Peyer's patch (tissue), 4 donors: Measurements from ENCODE around the gene PDE4B. TPM values are rescaled to one million over a fixed set of nuclear protein-coding genes. Genes with fewer than 3 reads are reported as not detected.
A peak's percentile ranks its signal among the peaks of the same experiment; 100 is the strongest.

Experiments
- DNase-seq, 3 donors: peaks; one replicate each; pipeline ENCODE4 v3.0.0-alpha.2; 2017 to 2019
- H3K27ac ChIP-seq, 4 donors: fragments of 200-600 bp; sonication (generic); one replicate each; pipeline ENCODE4 v1.5.1; 2016 to 2019
- H3K27me3 ChIP-seq, 2 donors: fragments of 200-600 bp; sonication (generic); one replicate each; pipeline ENCODE4 v1.5.1; 2019
- H3K36me3 ChIP-seq, 3 donors: fragments of 200-600 bp; sonication (generic); one replicate each; pipeline ENCODE4 v1.5.1; 2016 to 2019
- H3K4me1 ChIP-seq, 4 donors: fragments of 200-600 bp; sonication (generic); one replicate each; pipeline ENCODE4 v1.5.1; 2016 to 2019
- H3K4me3 ChIP-seq, 4 donors: fragments of 200-600 bp; sonication (generic); 1 replicate in 3 of 4; 2 replicates in 1 of 4; pipeline ENCODE4 v1.5.1; 2016 to 2019; ENCODE audit warnings: mild to moderate bottlenecking in 1 of 4
- H3K9me3 ChIP-seq, 4 donors: fragments of 200-600 bp; sonication (generic); one replicate each; pipeline ENCODE4 v1.5.1; 2016 to 2019; ENCODE audit warnings: mild to moderate bottlenecking in 1 of 4
- POLR2A ChIP-seq, 2 donors: fragments of 450-650 bp; IDR thresholded peaks; one replicate each; pipeline ENCODE4 v1.5.1; 2017; ENCODE audit warnings: antibody characterized with exemption in 2 of 2, mild to moderate bottlenecking in 2 of 2, moderate library complexity in 2 of 2
- total RNA-seq, 4 donors: library from RNA; depleted of rRNA; stranded (reverse); fragments of >200 nt; gene quantifications; one replicate each; pipeline ENCODE4 v1.1.0, GENCODE V29; 2016
- TF ChIP-seq, protein P1 (sequence below), 6 experiments: fragments of 450-650 bp in 4 of 6; fragments of 200-600 bp in 2 of 6; sonication (generic) in 1 of 6; IDR thresholded peaks; one replicate each; pipeline ENCODE4 v1.5.1; 2017 to 2019; ENCODE audit warnings: antibody characterized with exemption in 6 of 6, mild to moderate bottlenecking in 3 of 6, moderate library complexity in 1 of 6

The PDE4B gene
- total RNA-seq, 4 donors from 2014 or later: 2.1 to 96.6 (median 9.6) TPM

DNA sequence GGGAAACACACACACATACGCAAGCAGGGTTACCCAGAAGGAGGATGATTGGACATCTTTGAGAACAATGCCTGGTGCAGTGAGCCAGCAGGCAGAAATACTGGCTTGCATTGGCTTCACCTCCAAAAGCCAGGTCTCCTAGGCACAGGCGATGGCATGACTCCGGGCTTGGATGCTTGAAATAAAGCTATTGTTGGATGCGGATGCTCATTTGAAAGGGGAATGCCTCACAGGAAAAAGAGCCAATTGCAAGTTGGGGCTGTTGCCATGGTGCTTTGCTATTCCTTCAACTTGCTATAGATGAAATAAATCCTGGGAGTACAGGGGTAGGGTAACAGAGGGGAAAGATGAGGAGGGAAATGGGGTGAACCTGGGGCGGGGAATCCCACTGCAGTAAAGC lies 560.6 kb downstream of the PDE4B start:
- no peaks in the 10 kb centered on the region for H3K9me3 ChIP-seq
- no peaks in the 10 kb centered on the region for H3K27me3 ChIP-seq
- no peak overlapping the region for H3K4me3 ChIP-seq
- no peaks in the 10 kb centered on the region for H3K36me3 ChIP-seq
- no peak for DNase-seq
- TF ChIP-seq, protein P1, sequence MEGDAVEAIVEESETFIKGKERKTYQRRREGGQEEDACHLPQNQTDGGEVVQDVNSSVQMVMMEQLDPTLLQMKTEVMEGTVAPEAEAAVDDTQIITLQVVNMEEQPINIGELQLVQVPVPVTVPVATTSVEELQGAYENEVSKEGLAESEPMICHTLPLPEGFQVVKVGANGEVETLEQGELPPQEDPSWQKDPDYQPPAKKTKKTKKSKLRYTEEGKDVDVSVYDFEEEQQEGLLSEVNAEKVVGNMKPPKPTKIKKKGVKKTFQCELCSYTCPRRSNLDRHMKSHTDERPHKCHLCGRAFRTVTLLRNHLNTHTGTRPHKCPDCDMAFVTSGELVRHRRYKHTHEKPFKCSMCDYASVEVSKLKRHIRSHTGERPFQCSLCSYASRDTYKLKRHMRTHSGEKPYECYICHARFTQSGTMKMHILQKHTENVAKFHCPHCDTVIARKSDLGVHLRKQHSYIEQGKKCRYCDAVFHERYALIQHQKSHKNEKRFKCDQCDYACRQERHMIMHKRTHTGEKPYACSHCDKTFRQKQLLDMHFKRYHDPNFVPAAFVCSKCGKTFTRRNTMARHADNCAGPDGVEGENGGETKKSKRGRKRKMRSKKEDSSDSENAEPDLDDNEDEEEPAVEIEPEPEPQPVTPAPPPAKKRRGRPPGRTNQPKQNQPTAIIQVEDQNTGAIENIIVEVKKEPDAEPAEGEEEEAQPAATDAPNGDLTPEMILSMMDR (IDR thresholded peaks at IDR 0.05): no peak
- no peak for TF ChIP-seq POLR2A (IDR thresholded peaks at IDR 0.05)
- peaks cover 0 to 30% (median 7%) of the 10 kb centered on the region in 4 donors for H3K4me1 ChIP-seq
- H3K27ac ChIP-seq: peak overlapping the region in 1 of 4 donors; percentile 48

DNA sequence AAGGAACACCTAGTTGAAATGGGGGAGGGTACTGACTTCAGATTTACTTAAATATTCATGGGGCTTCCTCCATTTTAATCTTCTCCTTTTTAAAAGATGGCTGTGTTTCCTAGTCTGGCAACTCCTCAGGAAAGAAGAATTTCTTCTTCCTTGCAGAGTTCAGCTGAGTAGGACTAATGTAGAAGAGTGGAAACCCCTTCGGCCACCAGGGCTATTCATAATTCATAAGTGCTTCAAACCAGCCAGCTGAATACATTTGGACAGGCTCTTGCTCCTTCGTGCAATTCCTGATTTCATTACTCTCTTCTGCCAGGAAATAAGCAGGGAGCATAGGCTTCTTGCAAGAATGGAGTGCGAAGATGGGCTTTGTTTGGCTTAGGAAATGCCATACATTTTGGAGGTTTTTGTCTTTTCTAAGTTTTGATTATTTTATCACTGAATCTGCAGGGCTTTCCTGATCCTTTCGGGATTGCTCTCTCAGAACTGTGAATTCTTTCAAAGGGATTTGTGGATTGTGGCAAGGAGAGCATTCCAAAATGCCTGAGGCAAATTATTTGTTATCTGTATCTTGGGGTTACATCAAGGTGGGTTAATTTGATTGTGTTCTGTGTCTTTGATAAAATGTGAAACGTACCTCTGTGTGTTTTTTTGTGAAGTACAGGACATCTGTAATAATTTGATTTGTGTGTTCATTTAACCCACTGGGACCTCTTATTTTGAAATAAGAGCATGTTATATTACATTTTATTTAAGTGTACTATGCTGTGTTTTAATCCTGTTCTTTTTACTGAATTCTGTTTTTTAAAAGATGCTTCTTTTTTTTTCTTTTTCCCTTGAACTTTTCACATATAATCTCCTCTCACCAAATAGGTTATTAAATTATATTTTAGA lies 561.9 kb downstream of the PDE4B start:
- H3K27ac ChIP-seq: peak overlapping the region in 3 of 4 donors; percentile 3 to 25 (median 11)
- H3K36me3 ChIP-seq: no peaks in the 10 kb centered on the region
- peaks cover 0 to 27% (median 9%) of the 10 kb centered on the region in 4 donors for H3K4me1 ChIP-seq

DNA sequence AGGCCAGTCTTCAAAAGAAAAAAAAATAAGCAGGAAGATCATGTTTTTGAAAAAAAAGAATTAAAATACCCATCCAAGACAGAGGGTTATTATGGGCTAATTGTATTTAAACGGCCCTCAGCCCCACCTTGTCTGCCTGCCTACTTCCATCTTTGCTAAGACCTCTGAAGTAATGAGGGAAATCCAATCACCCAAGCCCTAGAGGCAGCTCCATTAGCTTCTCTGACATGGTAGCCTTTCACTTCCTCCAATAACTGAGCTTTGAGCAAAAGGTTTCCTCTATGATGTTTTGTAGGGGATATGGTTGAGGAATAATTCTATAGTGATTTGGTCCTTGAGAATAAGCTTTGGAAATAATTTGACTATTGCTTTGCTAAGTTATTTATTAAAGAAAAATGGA lies 563.1 kb downstream of the PDE4B start:
- H3K36me3 ChIP-seq: no peaks in the 10 kb centered on the region
- peaks cover 0 to 29% (median 13%) of the 10 kb centered on the region in 4 donors for H3K4me1 ChIP-seq
- TF ChIP-seq, protein P1 (IDR thresholded peaks at IDR 0.05): no peak
- TF ChIP-seq POLR2A (IDR thresholded peaks at IDR 0.05): no peak
- no peak overlapping the region for H3K4me3 ChIP-seq
- H3K27me3 ChIP-seq: no peaks in the 10 kb centered on the region
- no peaks in the 10 kb centered on the region for H3K9me3 ChIP-seq
- DNase-seq: no peak
- H3K27ac ChIP-seq: no peak overlapping the region

More for the DNA sequence above, 561.9 kb downstream of the PDE4B start:
- DNase-seq: no peak
- Histone ChIP-seq H3K27me3 (no peaks in the 10 kb centered on the region), H3K9me3 (no peaks in the 10 kb centered on the region), H3K4me3 (no peak overlapping the region)
- TF ChIP-seq, protein P1 (IDR thresholded peaks at IDR 0.05): no peak
- no peak for TF ChIP-seq POLR2A (IDR thresholded peaks at IDR 0.05)

DNA sequence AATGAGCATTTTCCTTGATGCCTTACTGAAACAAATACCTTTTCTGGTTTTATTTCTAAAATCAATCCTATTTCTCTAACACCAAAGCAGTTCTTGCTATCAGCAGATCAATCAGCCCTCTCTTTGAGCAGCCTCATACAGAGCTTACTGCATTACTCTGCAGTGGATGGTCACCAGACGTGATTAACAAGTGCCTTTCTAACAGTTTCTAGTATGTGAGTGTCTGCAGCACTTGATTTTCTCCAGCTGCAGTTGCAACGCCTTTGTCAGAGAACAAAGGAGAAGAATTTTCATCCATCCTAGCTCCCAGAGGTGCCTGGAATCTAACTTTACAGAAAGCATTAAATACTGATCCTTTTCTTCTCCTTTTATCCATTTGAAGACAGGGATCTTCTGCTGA lies 563.9 kb downstream of the PDE4B start:
- Histone ChIP-seq H3K27ac (no peak overlapping the region), H3K4me3 (no peak overlapping the region), H3K27me3 (no peaks in the 10 kb centered on the region), H3K4me1 (peaks cover 0 to 26% (median 10%) of the 10 kb centered on the region in 4 donors), H3K36me3 (no peaks in the 10 kb centered on the region), H3K9me3 (no peaks in the 10 kb centered on the region)
- TF ChIP-seq POLR2A (IDR thresholded peaks at IDR 0.05): no peak
- TF ChIP-seq, protein P1 (IDR thresholded peaks at IDR 0.05): no peak
- no peak for DNase-seq

DNA sequence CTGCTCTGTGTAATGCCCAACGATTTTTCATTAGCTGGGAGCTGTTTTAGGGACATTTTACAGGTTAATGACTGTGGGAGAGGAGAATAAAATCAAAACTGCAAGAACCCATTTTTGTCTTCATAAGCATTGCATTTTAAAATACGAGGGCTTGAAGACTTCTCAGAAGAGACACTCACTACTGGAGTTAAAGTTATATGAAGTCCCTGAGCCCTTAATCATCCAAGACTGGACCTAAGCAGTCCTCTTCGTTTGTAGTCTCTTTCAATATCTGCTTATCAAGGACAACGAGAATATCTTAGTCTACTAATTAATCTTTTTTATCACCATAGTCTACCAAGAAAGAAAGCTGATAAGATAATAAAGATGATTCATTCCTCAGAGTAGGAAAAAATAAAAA lies 564.3 kb downstream of the PDE4B start:
- TF ChIP-seq, protein P1 (IDR thresholded peaks at IDR 0.05): no peak
- no peak for TF ChIP-seq POLR2A (IDR thresholded peaks at IDR 0.05)
- Histone ChIP-seq H3K27ac (no peak overlapping the region), H3K4me3 (no peak overlapping the region), H3K36me3 (peaks cover 0 to 4% (median 0%) of the 10 kb centered on the region in 3 donors), H3K4me1 (peaks cover 0 to 26% (median 10%) of the 10 kb centered on the region in 4 donors), H3K27me3 (no peaks in the 10 kb centered on the region), H3K9me3 (no peaks in the 10 kb centered on the region)
- no peak for DNase-seq
